Vagina (tissue), 2 donors: ENCODE measurements around the gene PROZ. TPM values are rescaled to one million over a fixed set of nuclear protein-coding genes. Genes with fewer than 3 reads are reported as not detected.
"Not testable (repeated sequence)": the region's sequence is repeated elsewhere in the genome, so short reads cannot be mapped to it uniquely, and the experiment has no call there.

Experiments
- DNase-seq, 2 donors: peaks; one replicate each; pipeline ENCODE4 v3.0.0-alpha.2; 2017; ENCODE audit errors: extremely low spot score in 2 of 2
- H3K27ac ChIP-seq: fragments of 200-600 bp; sonication (generic); one replicate; pipeline ENCODE4 v1.5.1; 2019
- H3K27me3 ChIP-seq: fragments of 200-600 bp; sonication (generic); one replicate; pipeline ENCODE4 v1.5.1; 2019
- H3K36me3 ChIP-seq, 2 donors: fragments of 200-600 bp; sonication (generic); one replicate each; pipeline ENCODE4 v1.5.1; 2017 to 2019
- H3K4me1 ChIP-seq: fragments of 200-600 bp; sonication (generic); one replicate; pipeline ENCODE4 v1.5.1; 2019
- H3K4me3 ChIP-seq, 2 donors: fragments of 200-600 bp; sonication (generic); 1 replicate in 1 of 2; 2 replicates in 1 of 2; pipeline ENCODE4 v1.5.1; 2016 to 2019
- H3K9me3 ChIP-seq: fragments of 200-600 bp; sonication (generic); one replicate; pipeline ENCODE4 v1.5.1; 2019
- CTCF ChIP-seq, 3 experiments: fragments of 450-650 bp in 2 of 3; fragments of 200-600 bp in 1 of 3; sonication (generic) in 1 of 3; IDR thresholded peaks; one replicate each; pipeline ENCODE4 v1.5.1; 2017 to 2019; ENCODE audit warnings: antibody characterized with exemption in 3 of 3, mild to moderate bottlenecking in 2 of 3, moderate library complexity in 2 of 3
- POLR2A ChIP-seq, 2 donors: fragments of 450-650 bp; IDR thresholded peaks; one replicate each; pipeline ENCODE4 v1.6.1; 2017; ENCODE audit warnings: antibody characterized with exemption in 2 of 2, mild to moderate bottlenecking in 2 of 2, moderate library complexity in 2 of 2
- POLR2AphosphoS5 ChIP-seq, 2 donors: sonication (generic); formaldehyde crosslinking; IDR thresholded peaks; one replicate each; pipeline ENCODE4 v1.9.0; 2017; ENCODE audit warnings: antibody characterized with exemption in 2 of 2, mild to moderate bottlenecking in 2 of 2, low read depth in 1 of 2; ENCODE audit not compliant: insufficient read depth in 1 of 2
- intact Hi-C: fragments of 100-400 bp; cut with DNase I; formaldehyde crosslinking; loops from one replicate; pipeline ENCODE4 v1.15.1; 2023
- total RNA-seq: library from RNA; depleted of rRNA; stranded (reverse); fragments of >200 nt; gene quantifications from one replicate; pipeline ENCODE4 v1.2.3, GENCODE V29; 2016

PROZ gene
- total RNA-seq, 1 donor from 2014 or later, result not detected

GRCh38 chr13:113159701-113160100 is 1.3 kb downstream of the PROZ start:
- H3K36me3 ChIP-seq, result no peaks in the 10 kb centered on the region
- no peak for TF ChIP-seq CTCF (IDR thresholded peaks at IDR 0.05)
- H3K9me3 ChIP-seq, result no peaks in the 10 kb centered on the region
- no peaks in the 10 kb centered on the region for H3K27me3 ChIP-seq
- H3K4me1 ChIP-seq, result peaks cover 2% of the 10 kb centered on the region
- no peak overlapping the region for H3K27ac ChIP-seq
- DNase-seq, result no peak
- H3K4me3 ChIP-seq, result no peak overlapping the region
- intact Hi-C loops, result loop anchor here (10.0 kb wide), 1 partner anchor 205 kb away; the partner anchor contains the start of gene GRTP1

DNA sequence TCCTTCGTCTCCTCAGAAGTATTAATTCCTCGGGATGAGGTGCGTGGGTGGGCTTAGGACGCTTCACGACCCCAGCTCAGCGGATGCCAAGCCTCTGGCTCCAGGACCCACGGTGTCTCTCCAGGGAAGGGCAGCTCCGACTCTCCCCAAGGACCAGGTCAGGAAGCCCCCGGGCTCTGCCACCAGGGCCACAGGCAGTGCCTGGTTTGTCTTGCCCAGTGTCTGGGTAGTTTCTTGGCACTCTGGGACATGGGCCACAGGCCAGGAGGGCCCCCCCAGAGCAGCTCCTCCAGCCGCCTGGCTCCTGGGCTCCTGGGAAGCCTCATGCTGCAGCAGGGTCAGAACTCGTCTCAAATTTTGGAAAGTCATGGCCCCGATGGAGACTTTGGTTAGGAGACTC is 2.5 kb downstream of the PROZ start:
- Histone ChIP-seq H3K36me3 (no peaks in the 10 kb centered on the region), H3K27ac (no peak overlapping the region), H3K9me3 (no peaks in the 10 kb centered on the region), H3K4me1 (no peaks in the 10 kb centered on the region), H3K27me3 (no peaks in the 10 kb centered on the region), H3K4me3 (no peak overlapping the region)
- intact Hi-C loops, result no loop called here
- TF ChIP-seq CTCF (IDR thresholded peaks at IDR 0.05), result no peak
- no peak for TF ChIP-seq POLR2AphosphoS5 (IDR thresholded peaks at IDR 0.05; ENCODE audit: insufficient read depth in 1 of 2, low read depth in 1 of 2)
- TF ChIP-seq POLR2A (IDR thresholded peaks at IDR 0.05), result no peak
- no peak for DNase-seq

- DNase-seq, result no peak
- Histone ChIP-seq H3K36me3 (no peaks in the 10 kb centered on the region), H3K27ac (no peak overlapping the region), H3K9me3 (no peaks in the 10 kb centered on the region), H3K4me1 (no peaks in the 10 kb centered on the region), H3K27me3 (no peaks in the 10 kb centered on the region), H3K4me3 (no peak overlapping the region)
- TF ChIP-seq POLR2A (IDR thresholded peaks at IDR 0.05), result no peak
- TF ChIP-seq CTCF (IDR thresholded peaks at IDR 0.05), result no peak
- TF ChIP-seq POLR2AphosphoS5 (IDR thresholded peaks at IDR 0.05; ENCODE audit: insufficient read depth in 1 of 2, low read depth in 1 of 2), result no peak
- intact Hi-C loops, result no loop called here
Measured at GRCh38 chr13:113161433-113161832, 3.0 kb downstream of the PROZ start.

- H3K4me1 ChIP-seq, H3K27ac ChIP-seq, H3K27me3 ChIP-seq, DNase-seq, intact Hi-C loops, H3K4me3 ChIP-seq, H3K9me3 ChIP-seq, H3K36me3 ChIP-seq: not testable (repeated sequence)
Measured at GRCh38 chr13:113161975-113162374, 3.5 kb downstream of the PROZ start.

- intact Hi-C loops, result no loop called here
- no peak for TF ChIP-seq CTCF (IDR thresholded peaks at IDR 0.05)
- TF ChIP-seq POLR2A (IDR thresholded peaks at IDR 0.05), result no peak
- no peak for TF ChIP-seq POLR2AphosphoS5 (IDR thresholded peaks at IDR 0.05; ENCODE audit: insufficient read depth in 1 of 2, low read depth in 1 of 2)
- H3K4me1 ChIP-seq, result no peaks in the 10 kb centered on the region
- no peaks in the 10 kb centered on the region for H3K9me3 ChIP-seq
- H3K4me3 ChIP-seq, result no peak overlapping the region
- DNase-seq, result no peak
- no peaks in the 10 kb centered on the region for H3K27me3 ChIP-seq
- H3K36me3 ChIP-seq, result no peaks in the 10 kb centered on the region
- no peak overlapping the region for H3K27ac ChIP-seq
Measured at GRCh38 chr13:113162783-113163685, 4.6 kb downstream of the PROZ start.
